ENCODE results near the gene KRT38.
"Not testable (repeated sequence)": the region's sequence is repeated elsewhere in the genome, so short reads cannot be mapped to it uniquely, and the experiment has no call there.

DNA sequence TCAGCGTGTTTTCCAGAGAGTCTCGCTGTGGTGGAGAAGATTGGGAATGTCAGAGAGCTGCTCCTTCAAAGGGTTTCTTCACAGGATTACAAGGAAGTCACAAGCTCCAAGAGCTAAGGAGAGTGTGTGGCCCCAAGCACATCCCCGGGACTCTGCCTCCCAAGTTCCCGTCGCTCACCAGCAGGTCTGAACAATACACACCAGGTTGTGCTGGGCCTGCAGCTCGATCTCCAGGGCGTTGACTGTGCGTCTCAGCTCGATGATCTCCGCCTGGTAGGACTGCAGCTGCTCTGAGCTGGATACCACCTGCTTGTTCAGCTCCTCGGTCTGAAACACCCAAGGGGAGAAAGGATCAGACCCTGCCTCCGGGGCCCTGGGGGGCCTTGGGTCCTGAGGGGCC is 45.7 kb downstream of the KRT38 start:
- not testable (repeated sequence) for TF ChIP-seq POLR2A (IDR thresholded peaks at IDR 0.05)
- TF ChIP-seq, protein P1, sequence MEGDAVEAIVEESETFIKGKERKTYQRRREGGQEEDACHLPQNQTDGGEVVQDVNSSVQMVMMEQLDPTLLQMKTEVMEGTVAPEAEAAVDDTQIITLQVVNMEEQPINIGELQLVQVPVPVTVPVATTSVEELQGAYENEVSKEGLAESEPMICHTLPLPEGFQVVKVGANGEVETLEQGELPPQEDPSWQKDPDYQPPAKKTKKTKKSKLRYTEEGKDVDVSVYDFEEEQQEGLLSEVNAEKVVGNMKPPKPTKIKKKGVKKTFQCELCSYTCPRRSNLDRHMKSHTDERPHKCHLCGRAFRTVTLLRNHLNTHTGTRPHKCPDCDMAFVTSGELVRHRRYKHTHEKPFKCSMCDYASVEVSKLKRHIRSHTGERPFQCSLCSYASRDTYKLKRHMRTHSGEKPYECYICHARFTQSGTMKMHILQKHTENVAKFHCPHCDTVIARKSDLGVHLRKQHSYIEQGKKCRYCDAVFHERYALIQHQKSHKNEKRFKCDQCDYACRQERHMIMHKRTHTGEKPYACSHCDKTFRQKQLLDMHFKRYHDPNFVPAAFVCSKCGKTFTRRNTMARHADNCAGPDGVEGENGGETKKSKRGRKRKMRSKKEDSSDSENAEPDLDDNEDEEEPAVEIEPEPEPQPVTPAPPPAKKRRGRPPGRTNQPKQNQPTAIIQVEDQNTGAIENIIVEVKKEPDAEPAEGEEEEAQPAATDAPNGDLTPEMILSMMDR (IDR thresholded peaks at IDR 0.05) = not testable (repeated sequence)
